ENCODE measurements around the gene MAN1A1. TPM values are rescaled to one million over a fixed set of nuclear protein-coding genes. Genes with fewer than 3 reads are reported as not detected.
A peak's percentile ranks its signal among the peaks of the same experiment; 100 is the strongest.
"Not testable (repeated sequence)": the region's sequence is repeated elsewhere in the genome, so short reads cannot be mapped to it uniquely, and the experiment has no call there.

The MAN1A1 gene
- total RNA-seq = 10 to 100 TPM; 25.2 to 26.6 TPM

DNA sequence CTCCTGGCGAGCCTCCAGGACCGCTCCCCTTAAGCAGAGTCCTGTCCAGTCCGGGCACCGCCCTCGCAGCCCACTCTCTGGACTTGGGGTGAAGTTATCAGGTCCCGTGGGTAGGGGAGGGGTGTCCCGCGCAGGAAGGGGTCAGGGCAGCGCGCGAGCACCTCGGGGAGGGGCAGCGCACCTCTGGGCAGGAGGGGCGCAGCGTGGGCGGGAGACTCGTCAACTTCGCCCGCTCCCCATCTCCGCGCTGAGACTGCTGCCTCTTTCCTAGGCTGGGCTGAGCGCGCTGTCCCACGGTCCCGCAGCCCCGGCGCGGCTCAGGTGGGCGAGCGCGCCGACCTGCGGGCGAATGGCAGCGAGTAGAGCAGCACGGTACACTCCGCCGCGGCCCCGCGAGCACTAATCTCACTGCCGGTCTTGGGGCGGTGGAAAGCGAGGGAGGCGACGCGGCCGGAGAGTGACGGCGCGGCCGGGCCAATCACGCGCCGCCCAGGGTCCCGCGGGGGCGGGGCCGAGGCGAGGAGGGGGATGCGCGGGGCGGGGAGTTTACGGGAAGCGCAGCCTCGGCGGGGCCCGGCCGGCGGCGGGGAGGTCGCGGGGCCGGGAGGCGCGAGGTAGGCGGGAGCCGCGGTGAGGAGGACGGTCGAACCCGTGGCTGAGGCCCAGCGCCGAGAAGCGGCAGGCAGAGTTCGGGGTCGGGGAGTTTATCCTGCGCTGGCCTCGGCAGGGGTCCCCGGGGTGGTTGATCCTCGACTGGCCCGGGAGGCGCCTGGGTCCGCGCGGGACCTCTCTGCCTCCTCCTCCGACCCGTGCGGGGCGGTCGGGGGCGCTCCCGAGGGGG is at the start of gene MAN1A1:
MAN1A1 (minus strand) TSS at position 401 of the 841 bp plus-strand sequence. CDS start 696 bp downstream, outside the sequence.
- Mint-ChIP-seq H3K27ac (peak within 1 kb of the TSS; percentile 95), H3K4me3 (peak within 1 kb of the TSS; percentile 93 to 94), H3K4me1 (ENCODE audit: low read depth) (peaks cover 66% of the 10 kb centered on the region), H3K36me3 (ENCODE audit: insufficient read depth in 2 of 2) (peaks cover 6 to 7% of the 10 kb centered on the region in 2 donors), H3K27me3 (ENCODE audit: low read depth) (no peaks in the 10 kb centered on the region), H3K9me3 (no peaks in the 10 kb centered on the region)
- ATAC-seq (replicated peaks in 1 of 2) (peak; percentile 88 to 89), DNase-seq (peak; percentile 93 to 97)

DNA sequence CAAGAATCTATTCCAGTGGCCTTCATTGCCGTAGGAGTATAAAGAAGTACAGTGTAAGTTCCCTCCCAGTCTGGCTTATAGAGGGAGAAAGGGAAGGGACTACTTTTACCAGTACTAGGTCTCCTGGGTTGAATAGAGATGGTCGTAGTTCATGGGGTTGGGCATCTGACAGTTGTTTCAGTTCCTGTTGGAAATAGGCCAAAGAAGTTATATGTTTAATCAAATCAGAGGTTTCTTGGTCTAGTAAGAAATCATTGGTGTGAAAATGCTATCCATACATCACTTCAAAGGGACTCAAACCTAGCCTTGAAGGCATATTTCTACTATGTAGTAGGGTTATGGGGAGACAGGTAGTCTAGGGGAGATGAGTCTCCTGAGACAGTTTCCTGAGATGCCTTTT is 45.6 kb upstream of the MAN1A1 start:
- Mint-ChIP-seq H3K27ac (no peak overlapping the region), H3K36me3 (ENCODE audit: insufficient read depth in 2 of 2) (peaks cover 2 to 4% of the 10 kb centered on the region in 2 donors), H3K4me1 (ENCODE audit: low read depth) (no peaks in the 10 kb centered on the region), H3K27me3 (ENCODE audit: low read depth) (no peaks in the 10 kb centered on the region), H3K4me3 (no peak overlapping the region), H3K9me3 (peaks cover 4 to 5% of the 10 kb centered on the region in 2 donors)
- no peak for ATAC-seq (replicated peaks in 1 of 2)
- no peak for DNase-seq

- H3K4me1 Mint-ChIP-seq (ENCODE audit: low read depth) = no peaks in the 10 kb centered on the region
- H3K36me3 Mint-ChIP-seq (ENCODE audit: insufficient read depth in 2 of 2) = no peaks in the 10 kb centered on the region
- H3K27me3 Mint-ChIP-seq (ENCODE audit: low read depth) = no peaks in the 10 kb centered on the region
- no peak overlapping the region for H3K27ac Mint-ChIP-seq
- H3K4me3 Mint-ChIP-seq = no peak overlapping the region
- DNase-seq (no peak), ATAC-seq (replicated peaks in 1 of 2) (no peak)
- H3K9me3 Mint-ChIP-seq = peaks cover 2 to 3% of the 10 kb centered on the region in 2 donors
Measured at GRCh38 chr6:119390247-119390793, 40.8 kb upstream of the MAN1A1 start.

GRCh38 chr6:119385994-119386393 is 36.4 kb upstream of the MAN1A1 start:
- H3K36me3 Mint-ChIP-seq (ENCODE audit: insufficient read depth in 2 of 2) = peaks cover 2 to 6% of the 10 kb centered on the region in 2 donors
- peaks cover 3 to 10% of the 10 kb centered on the region in 2 donors for H3K9me3 Mint-ChIP-seq
- no peak overlapping the region for H3K27ac Mint-ChIP-seq
- ATAC-seq (replicated peaks in 1 of 2) (no peak), DNase-seq (no peak)
- no peaks in the 10 kb centered on the region for H3K4me1 Mint-ChIP-seq (ENCODE audit: low read depth)
- H3K27me3 Mint-ChIP-seq (ENCODE audit: low read depth) = no peaks in the 10 kb centered on the region
- H3K4me3 Mint-ChIP-seq = no peak overlapping the region

GRCh38 chr6:119384444-119384843 is 34.9 kb upstream of the MAN1A1 start:
- ATAC-seq (replicated peaks in 1 of 2) (no peak), DNase-seq (no peak)
- Mint-ChIP-seq H3K4me1 (ENCODE audit: low read depth) (no peaks in the 10 kb centered on the region), H3K36me3 (ENCODE audit: insufficient read depth in 2 of 2) (peaks cover 9 to 13% of the 10 kb centered on the region in 2 donors), H3K9me3 (peaks cover 8 to 18% of the 10 kb centered on the region in 2 donors), H3K27ac (no peak overlapping the region), H3K4me3 (no peak overlapping the region), H3K27me3 (ENCODE audit: low read depth) (no peaks in the 10 kb centered on the region)

DNA sequence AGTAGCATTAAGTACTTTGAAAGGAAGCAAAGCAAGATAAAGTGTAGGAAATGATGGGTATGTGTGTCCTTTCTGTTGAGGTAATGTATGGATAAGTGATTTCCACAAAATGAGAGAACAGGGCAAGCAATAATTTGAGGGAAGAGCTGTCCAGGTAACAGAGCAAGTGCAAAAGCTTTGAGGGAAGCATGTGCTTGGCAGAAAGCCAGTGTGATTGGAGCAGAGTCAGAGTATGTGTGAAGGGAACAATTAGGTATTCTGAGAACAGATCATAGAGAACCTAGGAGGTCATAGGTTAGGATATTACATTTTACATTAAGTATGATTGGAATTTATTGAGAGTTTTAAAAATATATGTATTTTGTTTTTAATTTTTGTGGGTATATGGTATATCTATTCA is 30.2 kb upstream of the MAN1A1 start:
- Mint-ChIP-seq H3K36me3 (ENCODE audit: insufficient read depth in 2 of 2) (peaks cover 13 to 15% of the 10 kb centered on the region in 2 donors), H3K27ac (no peak overlapping the region), H3K27me3 (ENCODE audit: low read depth) (no peaks in the 10 kb centered on the region), H3K4me3 (no peak overlapping the region), H3K4me1 (ENCODE audit: low read depth) (no peaks in the 10 kb centered on the region), H3K9me3 (peaks cover 10 to 16% of the 10 kb centered on the region in 2 donors)
- no peak for ATAC-seq (replicated peaks in 1 of 2)
- no peak for DNase-seq

DNA sequence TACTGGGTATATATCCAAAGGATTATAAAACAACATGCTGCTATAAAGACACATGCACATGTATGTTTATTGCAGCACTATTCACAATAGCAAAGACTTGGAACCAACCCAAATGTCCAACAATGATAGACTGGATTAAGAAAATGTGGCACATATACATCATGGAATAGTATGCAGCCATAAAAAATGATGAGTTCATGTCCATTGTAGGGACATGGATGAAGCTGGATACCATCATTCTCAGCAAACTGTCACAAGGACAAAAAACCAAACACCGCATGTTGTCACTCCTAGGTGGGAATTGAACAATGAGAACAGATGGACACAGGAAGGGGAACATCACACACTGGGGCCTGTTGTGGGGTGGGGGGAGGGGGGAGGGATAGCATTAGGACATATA is 27.5 kb upstream of the MAN1A1 start:
- not testable (repeated sequence) for H3K4me3 Mint-ChIP-seq; ATAC-seq (replicated peaks in 1 of 2); H3K27me3 Mint-ChIP-seq (ENCODE audit: low read depth); H3K4me1 Mint-ChIP-seq (ENCODE audit: low read depth); H3K27ac Mint-ChIP-seq; DNase-seq
- peaks cover 9 to 17% of the 10 kb centered on the region in 2 donors for H3K36me3 Mint-ChIP-seq (ENCODE audit: insufficient read depth in 2 of 2)
- H3K9me3 Mint-ChIP-seq = peaks cover 10% of the 10 kb centered on the region in 2 donors

GRCh38 chr6:119370080-119370479 is 20.5 kb upstream of the MAN1A1 start:
- H3K4me1 Mint-ChIP-seq (ENCODE audit: low read depth) = no peaks in the 10 kb centered on the region
- ATAC-seq (replicated peaks in 1 of 2) (no peak), DNase-seq (no peak)
- no peak overlapping the region for H3K27ac Mint-ChIP-seq
- peaks cover 2 to 7% of the 10 kb centered on the region in 2 donors for H3K36me3 Mint-ChIP-seq (ENCODE audit: insufficient read depth in 2 of 2)
- no peaks in the 10 kb centered on the region for H3K27me3 Mint-ChIP-seq (ENCODE audit: low read depth)
- H3K4me3 Mint-ChIP-seq = no peak overlapping the region
- H3K9me3 Mint-ChIP-seq = peaks cover 1 to 2% of the 10 kb centered on the region in 2 donors

GRCh38 chr6:119368921-119369320 is 19.4 kb upstream of the MAN1A1 start:
- H3K27ac Mint-ChIP-seq = no peak overlapping the region
- peaks cover 6 to 8% of the 10 kb centered on the region in 2 donors for H3K9me3 Mint-ChIP-seq
- no peaks in the 10 kb centered on the region for H3K4me1 Mint-ChIP-seq (ENCODE audit: low read depth)
- no peak overlapping the region for H3K4me3 Mint-ChIP-seq
- no peaks in the 10 kb centered on the region for H3K27me3 Mint-ChIP-seq (ENCODE audit: low read depth)
- H3K36me3 Mint-ChIP-seq (ENCODE audit: insufficient read depth in 2 of 2) = peaks cover 6 to 12% of the 10 kb centered on the region in 2 donors
- DNase-seq (no peak), ATAC-seq (replicated peaks in 1 of 2) (no peak)

DNA sequence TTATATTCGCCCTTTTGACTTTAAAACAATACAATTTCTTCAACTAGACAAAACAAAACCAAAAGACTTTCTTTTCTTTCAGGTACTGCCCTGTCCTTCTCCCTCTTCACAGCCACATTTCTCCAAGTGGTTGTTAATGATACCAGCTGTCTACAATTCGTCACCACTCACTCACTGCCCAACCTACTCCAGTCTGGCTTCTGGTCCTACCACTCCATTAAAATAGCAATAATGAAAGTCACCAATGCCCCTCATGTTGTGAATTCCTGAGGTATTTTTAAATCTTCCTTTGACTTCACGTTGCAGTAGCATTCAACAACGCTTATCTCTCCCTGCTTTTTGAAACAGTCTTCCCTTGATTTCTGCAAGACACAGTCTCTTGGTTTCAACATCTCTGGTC is 11.6 kb upstream of the MAN1A1 start:
- ATAC-seq (replicated peaks in 1 of 2) (no peak), DNase-seq (no peak)
- peaks cover 6 to 9% of the 10 kb centered on the region in 2 donors for H3K36me3 Mint-ChIP-seq (ENCODE audit: insufficient read depth in 2 of 2)
- peaks cover 6 to 8% of the 10 kb centered on the region in 2 donors for H3K9me3 Mint-ChIP-seq
- no peaks in the 10 kb centered on the region for H3K27me3 Mint-ChIP-seq (ENCODE audit: low read depth)
- H3K27ac Mint-ChIP-seq = no peak overlapping the region
- H3K4me3 Mint-ChIP-seq = no peak overlapping the region
- H3K4me1 Mint-ChIP-seq (ENCODE audit: low read depth) = peaks cover 15% of the 10 kb centered on the region

GRCh38 chr6:119360262-119360915 is 10.8 kb upstream of the MAN1A1 start:
- DNase-seq (no peak), ATAC-seq (replicated peaks in 1 of 2) (no peak)
- Mint-ChIP-seq H3K4me3 (no peak overlapping the region), H3K4me1 (ENCODE audit: low read depth) (peaks cover 15% of the 10 kb centered on the region), H3K9me3 (peaks cover 6 to 8% of the 10 kb centered on the region in 2 donors), H3K27ac (no peak overlapping the region), H3K27me3 (ENCODE audit: low read depth) (no peaks in the 10 kb centered on the region), H3K36me3 (ENCODE audit: insufficient read depth in 2 of 2) (peaks cover 6 to 9% of the 10 kb centered on the region in 2 donors)

DNA sequence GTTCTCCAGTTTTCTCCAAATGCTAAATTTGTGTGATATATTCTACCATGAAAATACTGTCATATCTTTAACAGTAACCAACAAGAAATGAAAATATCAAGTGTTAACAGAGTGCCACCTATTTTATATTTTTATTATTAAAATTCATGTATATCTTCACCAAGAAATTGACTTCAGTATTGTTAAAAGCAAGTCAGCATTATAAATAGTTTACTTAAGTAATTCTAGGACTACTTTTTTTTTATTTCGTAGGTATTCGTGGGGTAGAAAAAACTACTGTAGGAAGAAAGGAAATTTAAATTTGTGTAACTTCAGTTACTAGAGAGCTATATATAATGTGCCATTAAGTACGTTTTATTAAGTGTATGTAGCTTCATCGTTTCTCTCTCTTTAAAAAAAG is 6.3 kb upstream of the MAN1A1 start:
- peaks cover 39% of the 10 kb centered on the region for H3K4me1 Mint-ChIP-seq (ENCODE audit: low read depth)
- ATAC-seq (replicated peaks in 1 of 2) = no peak
- no peaks in the 10 kb centered on the region for H3K9me3 Mint-ChIP-seq
- no peak for DNase-seq
- no peaks in the 10 kb centered on the region for H3K27me3 Mint-ChIP-seq (ENCODE audit: low read depth)
- H3K27ac Mint-ChIP-seq = no peak overlapping the region
- no peak overlapping the region for H3K4me3 Mint-ChIP-seq
- H3K36me3 Mint-ChIP-seq (ENCODE audit: insufficient read depth in 2 of 2) = peaks cover 0 to 3% of the 10 kb centered on the region in 2 donors

- H3K27ac Mint-ChIP-seq = no peak overlapping the region
- no peaks in the 10 kb centered on the region for H3K9me3 Mint-ChIP-seq
- no peak overlapping the region for H3K4me3 Mint-ChIP-seq
- H3K36me3 Mint-ChIP-seq (ENCODE audit: insufficient read depth in 2 of 2) = peaks cover 2 to 4% of the 10 kb centered on the region in 2 donors
- H3K27me3 Mint-ChIP-seq (ENCODE audit: low read depth) = no peaks in the 10 kb centered on the region
- H3K4me1 Mint-ChIP-seq (ENCODE audit: low read depth) = peaks cover 35% of the 10 kb centered on the region
- no peak for ATAC-seq (replicated peaks in 1 of 2)
- no peak for DNase-seq
Measured at GRCh38 chr6:119355157-119355556, 5.6 kb upstream of the MAN1A1 start.
